ENCODE results near the gene CTAGE1.
"Not testable (repeated sequence)": the region's sequence is repeated elsewhere in the genome, so short reads cannot be mapped to it uniquely, and the experiment has no call there.

CTAGE1 gene

GRCh38 chr18:22434973-22435608 lies 17.4 kb upstream of the CTAGE1 start:
- DNase-seq: no peak

- DNase-seq: no peak
Observed at GRCh38 chr18:22433956-22434355, 16.2 kb upstream of the CTAGE1 start.

GRCh38 chr18:22432657-22433137 lies 15.0 kb upstream of the CTAGE1 start:
- DNase-seq: no peak

- no peak for DNase-seq
Observed at GRCh38 chr18:22429564-22429963, 11.8 kb upstream of the CTAGE1 start.

- DNase-seq: no peak
Observed at GRCh38 chr18:22428672-22429071, 11.0 kb upstream of the CTAGE1 start.

GRCh38 chr18:22427822-22428549 lies 10.3 kb upstream of the CTAGE1 start:
- DNase-seq: no peak

- DNase-seq: no peak
Observed at GRCh38 chr18:22424565-22424963, 6.8 kb upstream of the CTAGE1 start.

- no peak for DNase-seq
Observed at GRCh38 chr18:22423878-22424564, 6.3 kb upstream of the CTAGE1 start.

- DNase-seq: no peak
Observed at GRCh38 chr18:22422909-22423548, 5.3 kb upstream of the CTAGE1 start.

GRCh38 chr18:22420652-22421051 lies 2.9 kb upstream of the CTAGE1 start:
- no peak for DNase-seq

GRCh38 chr18:22412176-22412911 lies 5.4 kb downstream of the CTAGE1 start:
- no peak for DNase-seq

GRCh38 chr18:22411446-22411845 lies 6.3 kb downstream of the CTAGE1 start:
- no peak for DNase-seq

- no peak for DNase-seq
Observed at GRCh38 chr18:22410126-22410525, 7.6 kb downstream of the CTAGE1 start.

- DNase-seq: no peak
Observed at GRCh38 chr18:22409445-22409844, 8.3 kb downstream of the CTAGE1 start.

- no peak for DNase-seq
Observed at GRCh38 chr18:22408059-22408458, 9.7 kb downstream of the CTAGE1 start.

GRCh38 chr18:22405142-22405541 lies 12.6 kb downstream of the CTAGE1 start:
- no peak for DNase-seq

- no peak for DNase-seq
Observed at GRCh38 chr18:22403950-22404349, 13.8 kb downstream of the CTAGE1 start.

- DNase-seq: no peak
Observed at GRCh38 chr18:22399949-22400348, 17.8 kb downstream of the CTAGE1 start.

- no peak for DNase-seq
Observed at GRCh38 chr18:22398464-22398863, 19.3 kb downstream of the CTAGE1 start.

GRCh38 chr18:22394428-22394827 lies 23.3 kb downstream of the CTAGE1 start:
- DNase-seq: no peak

- not testable (repeated sequence) for DNase-seq
Observed at GRCh38 chr18:22393164-22393563, 24.6 kb downstream of the CTAGE1 start.

All from suppressor macrophage (primary cell).